ENCODE data around the gene NOTCH4.
"Not testable (repeated sequence)": the region's sequence is repeated elsewhere in the genome, so short reads cannot be mapped to it uniquely, and the experiment has no call there.

NOTCH4 gene

DNA sequence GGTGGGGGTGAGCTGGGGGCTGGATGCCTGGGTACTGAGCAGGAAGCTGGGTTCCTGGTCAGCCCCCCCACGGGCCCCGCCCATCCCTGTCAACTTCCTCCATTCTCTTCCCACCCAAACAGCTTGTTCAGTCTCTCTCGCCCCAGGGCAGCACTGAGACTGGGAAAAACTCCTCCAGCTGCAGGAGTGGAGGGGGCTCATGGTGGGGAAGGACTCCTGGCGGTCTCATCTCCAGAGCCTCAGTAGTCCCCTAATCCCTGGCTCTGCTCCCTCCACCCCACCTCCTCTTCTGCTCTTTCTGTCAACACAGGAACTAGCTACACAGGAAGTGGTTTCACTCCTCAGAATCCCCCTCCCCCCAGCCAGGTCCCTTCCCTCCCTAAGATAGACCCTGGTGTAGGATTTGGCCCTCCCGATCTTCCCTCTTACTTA, 31.2 kb downstream of the NOTCH4 start, which contains the start of gene GPSM3:
Gene GPSM3, minus strand, starts transcription at position 36 of the 432 bp plus-strand sequence. CDS start 130 bp downstream, outside the sequence.
- DNase-seq = no peak

DNA sequence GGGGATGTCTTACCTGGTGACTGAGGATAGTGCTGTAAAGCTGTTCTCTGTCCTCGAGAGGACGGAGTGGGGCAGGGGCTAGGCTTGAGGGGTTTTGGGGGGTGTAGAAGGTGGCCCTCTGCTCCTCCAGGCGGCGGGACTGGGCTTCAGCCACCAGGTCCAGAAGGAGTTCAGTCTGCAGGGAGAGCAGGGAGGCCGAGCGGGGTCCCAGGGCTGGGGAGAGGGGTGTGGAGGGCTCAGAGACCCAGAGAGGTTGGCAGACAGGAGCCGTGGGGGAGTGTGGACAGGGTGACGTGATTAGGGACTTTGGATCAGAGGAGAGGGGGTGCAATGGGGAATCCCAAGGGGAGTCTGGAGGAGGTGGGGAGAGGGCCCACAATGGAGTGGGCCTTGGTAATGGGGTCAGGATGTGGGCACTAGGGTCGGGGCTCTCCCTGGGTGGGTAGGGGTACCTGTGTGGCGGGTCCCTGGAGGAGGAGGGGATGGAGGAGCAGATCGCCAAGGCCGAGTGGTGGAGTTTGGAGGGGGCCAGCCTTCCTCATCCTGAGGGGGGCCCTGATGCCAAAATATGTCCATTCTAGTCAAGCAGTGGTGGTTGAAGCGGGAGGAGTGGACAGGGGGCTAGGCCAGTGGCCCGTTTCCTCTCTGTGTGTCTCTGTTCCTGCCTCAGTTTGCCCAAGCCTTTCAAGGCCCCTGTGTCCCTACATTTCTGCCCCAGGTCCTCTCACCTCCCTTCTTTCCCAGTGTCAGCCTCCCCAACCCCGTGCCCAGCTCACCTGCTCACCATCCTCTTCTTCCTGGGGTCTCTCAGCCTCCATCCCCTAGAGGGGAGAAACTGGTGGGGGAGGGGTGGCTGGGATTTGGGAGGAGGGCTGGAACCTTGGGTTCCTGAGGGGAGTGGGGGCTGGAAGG, 31.9 kb downstream of the NOTCH4 start:
- no peak for DNase-seq

DNA sequence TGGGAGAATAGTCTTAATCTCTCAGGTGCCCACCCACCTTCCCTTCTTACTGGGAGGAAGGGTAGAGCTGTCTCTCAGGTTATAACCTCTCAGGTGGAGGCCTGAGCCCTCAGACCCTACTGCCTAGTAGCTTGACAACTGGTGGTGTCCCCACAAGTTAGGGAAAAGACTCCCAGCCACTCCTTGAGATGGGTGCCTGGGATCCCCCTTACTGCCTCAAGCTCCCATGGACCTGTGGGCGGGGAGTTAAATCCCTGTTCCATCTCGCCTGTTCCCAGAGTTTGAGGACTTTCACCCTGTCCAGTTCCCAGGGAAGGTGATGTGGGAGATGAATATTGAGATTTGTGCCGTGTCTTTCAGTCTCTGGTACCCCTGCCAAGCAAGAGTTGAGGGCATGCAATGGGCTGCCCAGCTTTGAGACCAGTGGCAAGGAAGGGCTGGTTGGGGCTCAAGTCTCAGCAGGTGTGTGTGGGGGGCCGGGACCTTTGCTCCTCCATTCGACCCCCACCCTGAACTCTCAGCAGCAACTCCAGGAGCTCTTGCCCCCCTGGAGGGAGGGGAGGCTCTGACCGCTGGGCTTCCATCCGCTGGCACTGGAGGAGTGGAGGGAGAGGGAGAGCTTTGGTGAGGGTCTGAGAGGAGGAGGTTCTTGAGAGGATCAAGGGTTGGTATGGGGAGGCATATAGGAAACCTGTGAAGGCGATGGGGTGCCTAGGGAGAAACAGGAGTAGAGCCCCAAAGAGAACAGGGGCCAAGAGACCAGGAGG, 32.8 kb downstream of the NOTCH4 start:
- no peak for DNase-seq

DNA sequence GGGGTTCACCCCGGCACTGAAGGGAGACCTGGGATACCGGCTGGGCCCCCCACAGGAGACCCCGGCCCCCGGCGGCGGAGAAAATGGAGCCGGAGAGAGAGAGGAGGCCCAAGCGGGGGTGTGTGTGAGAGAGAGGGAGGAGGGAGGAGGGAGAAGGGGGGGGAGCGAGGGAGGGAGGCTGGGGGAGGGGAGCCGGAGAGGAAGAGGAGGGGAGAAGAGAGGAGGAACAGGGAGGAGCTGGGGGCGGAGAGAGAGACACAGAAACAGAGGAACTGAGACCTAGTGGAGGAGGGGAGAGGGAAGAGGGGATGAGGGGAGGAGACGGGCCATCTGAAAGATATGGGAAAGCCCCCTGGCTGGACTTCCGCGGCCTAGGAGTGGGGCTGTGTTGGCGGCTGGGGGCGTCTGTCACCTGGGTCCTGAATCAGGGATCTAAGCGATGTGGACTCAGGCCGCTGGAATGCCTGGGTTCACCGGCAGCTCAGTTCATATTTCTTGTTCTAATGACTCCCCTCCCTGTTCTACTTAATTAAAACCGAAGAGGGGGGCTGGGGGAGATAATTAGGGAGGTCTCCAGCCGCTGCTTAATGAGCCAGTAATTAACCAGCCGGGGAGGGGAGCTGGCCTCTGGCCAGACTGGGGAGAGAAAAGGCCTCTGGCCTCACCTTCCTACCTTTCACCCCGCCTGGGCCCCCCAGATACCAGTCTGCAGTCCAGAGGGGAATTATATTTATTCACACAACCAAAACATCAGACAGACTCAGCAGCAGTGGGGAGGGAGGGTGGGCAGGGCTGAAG, 33.6 kb downstream of the NOTCH4 start, which contains the start of gene PBX2:
Gene PBX2, minus strand, starts transcription at position 149 of the 798 bp plus-strand sequence. CDS start 287 bp downstream, outside the sequence.
- DNase-seq = peak; percentile 69

DNA sequence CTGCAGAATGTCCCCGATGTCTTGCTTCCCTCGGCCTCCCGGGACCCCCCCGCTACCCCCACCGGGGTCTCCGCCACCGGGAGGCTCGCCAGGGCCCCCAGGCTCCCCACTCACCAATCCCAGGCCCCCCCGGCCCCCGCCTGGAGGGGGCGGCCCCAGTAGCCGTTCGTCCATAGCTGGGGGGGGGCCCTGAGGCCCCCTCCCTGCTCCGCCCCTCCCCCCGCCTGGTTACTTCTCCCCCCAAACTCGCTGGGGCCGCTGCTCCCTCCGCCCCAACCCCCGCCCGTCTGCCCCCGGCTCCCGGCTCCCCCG, 34.2 kb downstream of the NOTCH4 start:
- no peak for DNase-seq

DNA sequence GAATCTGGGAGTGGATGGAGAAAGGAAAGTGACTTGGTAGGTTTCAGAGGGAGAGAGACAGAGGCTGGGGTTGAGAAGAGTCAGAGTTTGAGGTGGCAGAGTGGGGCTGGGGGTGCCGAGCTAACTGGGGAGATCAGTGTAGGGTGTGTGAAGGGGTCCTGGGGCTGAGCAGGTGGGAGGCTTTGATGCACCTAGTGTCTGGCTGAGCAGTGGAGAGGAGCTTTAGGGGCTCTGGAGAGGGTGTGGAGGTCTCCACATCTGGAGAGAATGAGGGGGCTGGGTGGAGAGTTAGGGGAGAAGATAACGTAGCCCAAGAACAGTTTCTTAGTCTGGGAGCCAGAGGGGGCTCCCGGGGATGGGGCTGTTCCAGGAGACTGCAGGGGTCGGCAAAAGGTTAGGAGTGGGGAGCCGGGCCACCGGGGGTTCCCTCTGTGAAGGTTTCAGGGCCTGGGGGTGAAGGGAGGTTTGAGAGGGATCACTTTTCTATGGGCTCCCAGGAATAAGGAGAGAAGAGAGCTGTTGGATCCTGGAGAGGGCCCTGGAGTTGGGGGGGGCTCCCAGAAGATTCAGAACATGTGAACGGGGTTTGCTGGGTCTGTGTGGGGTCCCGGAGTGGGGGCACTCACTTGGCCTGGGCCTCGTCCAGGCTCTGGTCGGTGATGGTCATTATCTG, 34.7 kb downstream of the NOTCH4 start:
- no peak for DNase-seq

DNA sequence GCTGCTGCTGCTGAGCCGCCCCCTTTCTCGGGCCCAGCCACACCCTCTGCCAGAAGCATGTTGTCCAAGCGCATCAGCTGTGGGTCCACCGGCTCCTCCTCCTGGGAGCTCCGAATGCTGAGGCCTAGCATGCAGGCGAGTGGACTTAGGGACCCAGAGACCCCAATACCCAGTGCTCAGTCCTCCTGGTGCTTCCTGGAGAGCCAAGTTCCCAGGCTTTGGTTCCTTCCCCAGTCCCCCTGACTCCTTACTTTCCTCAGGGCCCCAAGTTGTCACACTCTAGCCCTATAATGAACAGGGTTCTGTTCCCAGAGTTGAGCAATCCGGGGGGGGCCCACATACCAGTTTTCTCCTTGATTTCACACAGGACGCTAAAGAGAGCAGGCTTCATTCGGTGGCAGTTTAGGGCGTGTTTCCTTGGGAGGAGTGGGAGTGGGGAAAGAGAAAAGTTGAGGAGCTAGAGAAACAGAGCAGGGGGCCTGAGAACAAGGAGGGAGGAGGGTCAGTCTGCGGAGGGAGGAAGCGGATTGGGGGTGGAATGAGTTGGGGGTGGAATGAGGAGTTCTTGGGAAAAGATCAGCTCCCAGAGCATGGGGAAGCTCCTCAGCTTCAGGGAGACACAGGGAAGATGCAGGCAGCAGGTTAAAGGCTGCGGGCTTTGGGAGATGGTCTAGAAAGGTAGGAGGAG, 35.3 kb downstream of the NOTCH4 start:
- no peak for DNase-seq

DNA sequence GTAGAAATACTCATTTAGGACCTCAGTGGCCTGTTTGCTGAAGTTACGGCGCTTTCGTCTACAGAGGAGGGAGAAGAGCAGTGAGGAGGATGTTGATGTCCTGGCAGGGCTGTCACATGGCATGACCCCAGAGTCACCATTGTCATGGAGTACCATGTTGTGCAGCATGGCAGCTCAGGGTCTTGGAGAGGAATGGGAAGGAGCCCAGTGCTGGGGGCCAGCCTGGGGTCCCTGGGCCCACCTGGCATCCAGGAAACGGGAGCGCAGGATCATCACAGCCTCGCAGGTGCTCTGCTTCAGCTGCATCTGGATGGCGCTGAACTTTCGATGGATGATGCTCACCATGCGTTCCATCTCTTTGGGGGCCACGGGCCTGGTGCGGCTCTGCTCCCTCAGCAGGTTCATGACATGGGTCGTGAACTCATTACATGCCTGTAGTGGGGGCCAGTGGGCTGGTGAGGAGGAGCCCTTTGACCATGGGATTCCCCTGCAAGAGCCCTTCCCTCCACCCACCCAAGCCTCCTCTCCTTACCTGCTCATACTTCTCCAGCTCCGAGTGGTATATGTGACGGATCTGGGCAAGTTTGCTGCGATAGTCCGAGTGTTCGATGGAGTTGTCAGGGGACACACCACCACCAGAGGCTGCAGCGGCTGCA, 36.0 kb downstream of the NOTCH4 start:
- DNase-seq = not testable (repeated sequence)

DNA sequence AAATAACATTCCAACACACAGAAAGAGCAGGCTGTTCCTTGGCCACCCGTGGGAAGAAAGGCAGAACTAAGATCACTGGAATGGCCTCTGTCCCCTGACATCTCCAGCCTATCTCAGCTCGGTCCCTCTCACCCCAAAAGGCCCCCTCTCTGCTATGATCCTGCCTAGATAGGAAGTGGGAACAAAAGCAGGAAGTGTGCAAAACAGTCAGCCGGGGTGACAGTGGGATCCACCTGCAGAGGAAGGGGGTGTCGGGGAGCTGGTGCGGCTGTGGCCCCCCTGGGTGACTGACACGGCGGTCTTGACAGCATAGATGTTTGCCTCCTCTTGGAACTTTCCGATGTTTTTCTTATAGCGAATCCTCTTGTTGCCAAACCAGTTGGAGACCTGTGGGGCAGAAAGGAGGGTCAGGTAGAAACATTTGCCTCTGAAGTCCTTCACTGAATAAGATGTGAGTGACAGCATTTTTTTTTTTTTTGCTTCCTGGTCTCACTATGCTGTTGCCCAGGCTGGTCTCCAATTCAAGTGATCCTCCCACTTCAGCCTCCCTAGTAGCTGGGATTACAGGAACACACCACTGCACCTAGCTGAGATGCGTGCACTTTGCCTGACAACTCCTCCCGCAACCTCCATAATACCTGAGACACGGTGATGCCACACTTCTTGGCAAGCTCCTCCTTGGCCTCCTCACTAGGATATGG, 36.7 kb downstream of the NOTCH4 start:
- no peak for DNase-seq

DNA sequence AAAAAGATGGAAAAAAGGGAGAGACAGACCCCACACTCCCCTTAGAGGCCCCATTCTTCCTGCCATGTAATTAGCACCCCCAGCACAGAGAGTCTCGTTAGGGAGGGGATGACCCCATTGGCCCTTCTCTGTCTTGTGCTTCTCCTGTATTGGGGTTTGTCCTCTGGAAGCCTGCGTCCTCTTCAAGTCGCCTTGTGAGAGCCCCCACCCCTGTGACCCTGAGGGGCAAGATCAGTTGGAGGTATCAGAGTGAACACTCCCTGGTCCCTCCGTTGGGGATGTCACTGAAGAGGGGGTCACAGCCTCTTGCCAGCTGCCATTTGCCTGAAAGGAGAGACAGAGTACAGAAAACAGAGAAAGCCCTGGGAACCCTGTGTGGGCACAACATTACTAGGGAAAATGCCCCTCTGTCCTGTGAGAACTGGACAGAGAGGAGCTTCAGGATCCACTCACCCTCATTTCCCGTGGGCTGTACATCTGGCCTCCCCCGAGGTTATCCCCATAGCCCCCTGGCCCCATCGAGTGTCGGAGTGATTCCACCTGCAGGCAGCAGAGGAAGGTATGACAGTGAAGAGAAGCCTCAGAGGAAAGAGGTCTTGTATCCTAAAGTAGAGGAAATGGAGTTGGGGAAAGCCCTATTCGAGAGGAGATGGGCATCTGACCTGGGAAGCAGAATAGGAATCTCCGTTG, 37.6 kb downstream of the NOTCH4 start:
- not testable (repeated sequence) for DNase-seq

DNA sequence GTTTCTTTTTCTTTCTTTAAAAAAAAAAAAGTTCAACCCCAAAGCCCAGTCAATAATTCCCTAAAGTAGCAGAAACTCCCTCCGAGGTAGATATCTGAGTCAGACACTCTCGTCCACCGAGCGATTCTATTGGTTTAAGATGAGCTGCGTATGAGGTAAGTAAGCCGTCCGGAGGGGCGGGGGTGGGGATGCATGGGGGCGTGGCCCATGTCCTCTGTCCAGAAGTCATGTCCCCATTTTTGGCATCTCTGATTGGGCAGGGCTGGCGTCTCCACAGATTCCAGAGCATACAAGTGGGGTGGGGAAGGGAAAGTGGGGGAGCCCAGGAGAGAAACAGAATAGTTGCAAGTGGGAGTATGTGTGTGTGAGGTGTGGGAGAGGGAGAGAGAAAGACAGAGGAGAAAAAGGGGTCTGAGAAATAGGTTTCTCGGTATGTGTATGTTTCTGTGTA, 38.2 kb downstream of the NOTCH4 start:
- not testable (repeated sequence) for DNase-seq

DNA sequence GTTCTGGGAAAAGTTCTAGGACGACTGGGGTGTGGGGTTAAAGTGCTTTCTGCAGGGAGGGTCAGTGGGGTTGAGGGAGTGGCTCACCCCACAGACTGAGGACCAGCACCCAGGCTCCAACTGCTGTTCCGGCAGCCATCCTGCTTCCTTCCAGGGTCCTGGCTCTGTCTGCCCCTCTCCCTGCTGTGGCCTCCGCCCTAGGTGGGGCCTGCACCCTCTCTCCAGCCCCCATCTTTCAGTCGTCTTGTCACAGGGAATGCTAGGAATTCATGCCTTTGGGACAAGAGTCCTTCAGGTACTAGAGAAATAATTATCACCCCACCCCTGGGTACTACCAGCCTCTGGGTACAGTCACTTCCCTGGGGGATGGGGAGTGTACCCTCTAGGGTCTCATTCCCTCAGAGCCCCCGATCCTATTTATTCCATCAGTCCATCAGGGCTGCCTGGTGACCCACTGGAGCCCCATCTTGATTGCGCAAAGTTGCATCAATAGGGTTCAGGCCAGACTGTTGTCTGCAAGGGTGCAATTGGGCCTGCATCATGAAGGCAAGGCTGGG, 39.7 kb downstream of the NOTCH4 start, which contains the start of gene AGER:
Gene AGER, minus strand, starts transcription at position 170 of the 557 bp plus-strand sequence. Its CDS starts 31 bp downstream, at position 139.
- no peak for DNase-seq

DNA sequence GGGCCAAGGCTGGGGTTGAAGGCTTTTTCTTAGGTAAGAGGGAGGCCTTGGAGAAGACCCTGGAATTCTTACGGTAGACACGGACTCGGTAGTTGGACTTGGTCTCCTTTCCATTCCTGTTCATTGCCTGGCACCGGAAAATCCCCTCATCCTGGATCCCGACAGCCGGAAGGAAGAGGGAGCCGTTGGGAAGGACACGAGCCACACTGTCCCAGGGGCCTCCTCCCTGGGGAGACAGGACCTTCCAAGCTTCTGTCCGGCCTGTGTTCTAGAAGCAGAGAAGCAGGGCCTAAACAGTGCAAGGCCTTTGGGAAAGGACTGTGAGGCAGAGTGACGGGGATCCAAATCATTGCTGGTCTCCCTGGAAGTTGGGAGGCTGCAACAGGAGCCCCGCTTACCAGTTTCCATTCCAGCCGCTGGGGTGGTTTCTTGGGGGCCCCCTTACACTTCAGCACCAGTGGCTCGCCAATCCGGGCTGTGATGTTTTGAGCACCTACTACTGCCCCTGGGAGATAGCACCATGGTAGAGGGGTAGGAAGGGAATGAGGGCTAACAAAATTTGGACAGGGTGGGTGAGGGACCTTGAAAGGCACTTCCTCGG, 40.3 kb downstream of the NOTCH4 start:
- DNase-seq = no peak

DNA sequence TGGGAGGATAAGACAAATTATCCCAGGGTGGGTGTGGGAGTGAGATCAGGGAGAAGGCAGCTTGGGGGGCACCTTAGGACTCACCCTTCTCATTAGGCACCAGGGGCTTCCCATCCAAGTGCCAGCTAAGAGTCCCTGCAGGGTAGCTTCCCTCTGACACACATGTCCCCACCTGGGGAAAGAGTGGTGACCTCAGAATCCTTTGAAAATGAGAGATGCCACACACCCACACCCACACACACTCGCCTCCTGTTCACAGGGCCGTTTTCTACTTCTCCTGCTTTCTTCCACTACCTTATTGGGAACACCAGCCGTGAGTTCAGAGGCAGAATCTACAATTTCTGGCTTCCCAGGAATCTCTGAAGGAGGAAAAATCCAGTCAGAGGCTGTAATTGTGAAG, 40.8 kb downstream of the NOTCH4 start:
- DNase-seq = no peak

DNA sequence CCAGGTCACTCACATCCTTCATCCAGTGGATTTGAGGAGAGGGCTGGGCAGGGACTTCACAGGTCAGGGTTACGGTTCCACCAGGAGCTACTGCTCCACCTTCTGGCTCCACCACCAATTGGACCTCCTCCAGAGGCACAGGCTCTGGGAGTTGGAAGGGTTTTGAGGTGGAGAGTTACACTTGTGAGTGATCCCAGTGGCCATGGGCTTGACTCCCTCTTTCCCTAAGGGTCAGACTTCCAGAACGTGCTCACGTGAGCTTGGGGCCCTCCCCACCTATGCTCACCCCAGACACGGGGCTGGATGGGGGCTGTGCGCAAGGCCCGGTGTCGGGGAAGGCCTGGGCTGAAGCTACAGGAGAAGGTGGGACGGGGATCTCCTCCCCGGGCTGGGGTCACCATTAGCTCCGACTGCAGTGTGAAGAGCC, 41.3 kb downstream of the NOTCH4 start:
- no peak for DNase-seq

DNA sequence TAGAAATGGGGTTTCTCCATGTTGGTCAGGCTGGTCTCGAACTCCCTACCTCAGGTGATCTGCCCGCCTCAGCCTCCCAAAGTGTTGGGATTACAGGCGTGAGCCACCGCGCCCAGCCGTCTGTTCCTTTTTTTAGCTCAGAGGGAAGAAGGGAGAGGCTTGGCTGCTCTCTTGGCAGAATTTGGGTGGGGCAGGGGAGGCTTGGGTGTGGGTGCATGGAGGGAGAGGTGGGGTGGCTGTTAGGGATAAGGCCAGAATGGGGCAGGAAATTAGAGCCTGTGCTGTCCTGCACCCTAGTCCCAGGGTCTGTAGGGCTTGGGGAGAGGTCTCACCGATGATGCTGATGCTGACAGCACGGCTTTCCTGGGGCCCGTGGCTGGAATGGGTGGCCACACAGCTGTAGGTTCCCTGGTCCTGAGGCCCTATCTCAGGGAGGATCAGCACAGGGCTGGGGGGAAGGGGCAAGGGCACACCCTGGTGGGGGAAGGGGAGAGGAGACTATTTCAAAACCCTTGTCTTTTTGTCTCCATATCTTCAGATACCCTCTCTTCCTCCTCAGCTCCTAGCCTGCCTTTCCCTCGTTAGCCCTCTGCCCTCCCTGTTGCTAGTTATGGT, 41.8 kb downstream of the NOTCH4 start:
- DNase-seq = no peak

DNA sequence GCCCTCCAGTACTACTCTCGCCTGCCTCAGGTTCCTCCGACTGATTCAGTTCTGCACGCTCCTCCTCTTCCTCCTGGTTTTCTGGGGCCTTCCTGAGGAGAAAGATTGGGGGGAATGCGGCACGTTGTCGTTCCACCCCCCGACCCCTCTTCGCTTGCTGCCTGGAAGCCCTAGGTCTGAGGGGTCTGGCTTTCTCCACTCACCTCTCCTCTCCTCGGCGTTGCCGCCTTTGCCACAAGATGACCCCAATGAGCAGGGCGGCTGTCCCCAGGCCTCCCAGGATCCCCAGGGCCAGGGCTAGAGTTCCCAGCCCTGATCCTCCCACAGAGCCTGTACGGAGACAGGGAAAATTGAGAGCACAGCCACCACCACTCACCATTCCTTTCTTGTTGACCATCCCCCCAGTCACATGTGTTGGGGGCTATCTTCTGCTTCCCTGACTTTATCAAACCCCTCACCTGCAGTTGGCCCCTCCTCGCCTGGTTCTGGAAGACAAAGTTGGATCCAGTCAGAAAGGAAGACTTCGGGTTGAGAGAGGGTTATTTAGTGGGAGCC, 42.6 kb downstream of the NOTCH4 start:
- no peak for DNase-seq

DNA sequence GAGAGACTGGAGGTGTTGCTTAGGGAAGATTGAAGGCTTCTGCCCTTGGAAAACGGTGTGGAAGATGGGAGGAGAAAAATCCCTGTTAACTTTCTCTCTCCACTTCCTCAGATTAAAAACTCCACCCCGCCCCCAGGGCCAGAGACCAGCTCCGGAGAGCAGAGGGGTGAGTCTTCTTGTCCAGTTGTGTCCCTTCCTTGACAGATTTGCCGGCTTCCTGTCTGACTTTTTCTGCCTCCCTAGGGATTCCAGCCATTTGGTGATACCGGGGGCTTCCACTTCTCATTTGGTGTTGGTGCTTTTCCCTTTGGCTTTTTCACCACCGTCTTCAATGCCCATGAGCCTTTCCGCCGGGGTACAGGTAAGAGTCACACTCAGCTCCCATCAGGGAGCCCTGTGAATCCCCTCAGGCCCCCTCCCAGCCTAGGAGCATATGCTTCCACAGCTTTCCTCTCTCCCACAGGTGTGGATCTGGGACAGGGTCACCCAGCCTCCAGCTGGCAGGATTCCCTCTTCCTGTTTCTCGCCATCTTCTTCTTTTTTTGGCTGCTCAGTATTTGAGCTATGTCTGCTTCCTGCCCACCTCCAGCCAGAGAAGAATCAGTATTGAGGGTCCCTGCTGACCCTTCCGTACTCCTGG, 44.0 kb downstream of the NOTCH4 start:
- no peak for DNase-seq
